ENCODE measurements around the gene ZNF319. TPM values are rescaled to one million over a fixed set of nuclear protein-coding genes. Genes with fewer than 3 reads are reported as not detected.

The ZNF319 gene
- total RNA-seq, 2 experiments from 2014 or later, result 19.8 to 20.2 TPM

DNA sequence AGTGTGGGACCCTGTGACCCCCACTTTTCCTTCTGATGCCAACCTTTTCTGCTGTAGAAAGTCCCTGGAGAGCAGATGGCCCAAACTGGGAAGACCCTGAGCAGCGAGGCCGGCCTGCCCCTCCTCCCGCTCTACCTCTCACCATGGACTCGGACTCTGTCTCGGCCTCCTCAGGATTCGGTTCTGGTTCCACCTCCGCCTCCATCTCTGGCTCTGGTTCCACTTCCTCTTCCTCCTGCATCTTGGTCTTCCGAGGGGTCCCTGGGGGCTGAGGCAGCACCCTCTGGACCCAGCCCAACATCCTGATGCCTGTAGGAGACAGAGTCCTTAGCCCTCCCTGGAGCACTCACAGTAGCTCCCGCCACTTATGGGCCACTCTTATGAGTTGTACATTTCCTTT lies 33.5 kb downstream of the ZNF319 start:
- CTCF ChIA-PET, result no interaction called here
- H3K9me3 Mint-ChIP-seq, result no peaks in the 10 kb centered on the region
- no peak for DNase-seq
- H3K4me1 Mint-ChIP-seq, result no peaks in the 10 kb centered on the region
- peaks cover 7% of the 10 kb centered on the region for H3K27me3 Mint-ChIP-seq
- H3K4me3 Mint-ChIP-seq, result no peak overlapping the region
- POLR2A ChIA-PET, result no interaction called here
- no peaks in the 10 kb centered on the region for H3K36me3 Mint-ChIP-seq (ENCODE audit: low read depth)
- no peak overlapping the region for H3K27ac Mint-ChIP-seq

DNA sequence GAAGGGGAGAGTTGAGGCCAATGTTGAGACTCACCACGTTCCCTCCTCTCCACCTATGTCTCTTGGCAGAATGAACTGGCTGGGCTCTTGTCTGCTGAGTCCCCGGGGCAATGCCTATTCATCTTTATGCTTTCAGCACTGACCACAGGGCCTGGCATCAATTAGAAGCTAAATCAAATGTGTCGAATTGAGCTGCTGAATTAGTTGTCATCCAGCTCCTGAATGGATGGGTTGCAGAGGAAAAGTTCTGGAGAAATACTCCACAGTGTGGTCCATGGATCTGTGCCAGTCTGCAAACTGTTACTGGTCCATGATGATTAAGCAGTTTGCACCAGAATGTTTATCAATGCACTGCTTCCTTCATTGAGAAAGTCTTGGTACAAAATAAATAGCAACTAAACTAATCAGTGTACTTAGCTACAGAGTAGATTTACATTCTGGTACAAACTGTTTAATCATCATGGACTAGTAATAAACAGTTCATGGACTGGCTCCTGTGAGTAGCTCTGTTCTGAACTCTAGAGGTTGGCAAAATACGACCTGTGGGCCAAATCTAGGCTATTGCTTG lies 34.2 kb downstream of the ZNF319 start:
- no peak overlapping the region for H3K27ac Mint-ChIP-seq
- no peaks in the 10 kb centered on the region for H3K4me1 Mint-ChIP-seq

DNA sequence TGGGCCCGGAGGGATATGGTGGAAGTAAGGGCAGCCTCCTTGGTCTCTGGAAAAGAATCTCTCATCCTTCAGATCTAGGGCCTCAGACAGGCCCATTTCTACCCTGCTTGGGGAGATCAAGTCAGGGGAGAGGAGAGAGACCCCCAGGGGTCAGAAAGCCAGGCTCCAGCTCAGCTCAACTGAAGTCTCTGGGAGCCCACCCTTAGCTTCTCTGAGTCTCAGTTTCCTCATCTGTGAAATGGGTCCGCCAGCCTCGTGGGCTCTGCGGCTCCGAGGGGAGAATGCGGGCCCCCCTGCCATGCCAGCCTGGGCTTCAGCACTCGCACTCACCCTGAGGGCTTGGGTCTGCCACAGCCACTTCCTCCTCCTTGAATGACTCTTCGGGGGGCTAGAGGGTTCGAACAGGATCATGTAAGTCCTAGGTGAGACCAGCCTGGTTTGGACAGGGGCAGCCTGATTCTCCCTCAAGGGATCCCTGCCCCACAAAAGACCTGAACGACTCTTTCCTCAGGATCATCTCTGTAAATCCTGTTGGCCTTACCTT lies 36.2 kb downstream of the ZNF319 start:
- POLR2A ChIA-PET, result no interaction called here

More for the DNA sequence above, 34.2 kb downstream of the ZNF319 start:
- ChIA-PET CTCF (no interaction called here), POLR2A (no interaction called here)
- no peaks in the 10 kb centered on the region for H3K36me3 Mint-ChIP-seq (ENCODE audit: low read depth)
- H3K27me3 Mint-ChIP-seq, result peaks cover 5% of the 10 kb centered on the region
- DNase-seq, result no peak
- no peaks in the 10 kb centered on the region for H3K9me3 Mint-ChIP-seq
- H3K4me3 Mint-ChIP-seq, result no peak overlapping the region

DNA sequence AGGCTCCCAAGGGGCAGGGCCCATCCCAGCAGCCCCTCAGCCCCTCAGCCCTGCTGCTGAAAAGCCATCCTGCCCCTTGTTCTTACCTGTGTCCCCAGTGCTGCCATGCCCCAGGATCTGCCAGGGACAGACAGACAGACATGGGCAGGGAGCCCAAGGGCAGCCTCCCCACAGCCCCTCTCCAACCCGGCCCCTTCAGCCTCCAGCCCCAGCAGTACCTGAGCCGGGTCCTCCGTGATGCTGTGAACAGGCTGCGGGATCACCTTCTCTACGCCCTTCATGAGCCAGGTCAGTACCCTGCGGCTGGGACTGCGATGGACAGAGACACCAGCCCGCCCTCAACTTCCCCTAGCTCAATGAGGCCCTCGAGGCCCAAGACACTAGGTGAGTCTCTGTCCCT lies 37.7 kb downstream of the ZNF319 start:
- H3K27me3 Mint-ChIP-seq, result no peaks in the 10 kb centered on the region
- ChIA-PET CTCF (no interaction called here), POLR2A (no interaction called here)
- no peaks in the 10 kb centered on the region for H3K4me1 Mint-ChIP-seq
- H3K27ac Mint-ChIP-seq, result no peak overlapping the region
- H3K4me3 Mint-ChIP-seq, result no peak overlapping the region
- H3K36me3 Mint-ChIP-seq (ENCODE audit: low read depth), result no peaks in the 10 kb centered on the region
- no peak for DNase-seq
- no peaks in the 10 kb centered on the region for H3K9me3 Mint-ChIP-seq

More for the DNA sequence above, 36.2 kb downstream of the ZNF319 start:
- Mint-ChIP-seq H3K36me3 (ENCODE audit: low read depth) (no peaks in the 10 kb centered on the region), H3K4me3 (no peak overlapping the region), H3K27ac (no peak overlapping the region), H3K9me3 (no peaks in the 10 kb centered on the region), H3K27me3 (no peaks in the 10 kb centered on the region), H3K4me1 (no peaks in the 10 kb centered on the region)
- CTCF ChIA-PET, result no interaction called here
- DNase-seq, result no peak

DNA sequence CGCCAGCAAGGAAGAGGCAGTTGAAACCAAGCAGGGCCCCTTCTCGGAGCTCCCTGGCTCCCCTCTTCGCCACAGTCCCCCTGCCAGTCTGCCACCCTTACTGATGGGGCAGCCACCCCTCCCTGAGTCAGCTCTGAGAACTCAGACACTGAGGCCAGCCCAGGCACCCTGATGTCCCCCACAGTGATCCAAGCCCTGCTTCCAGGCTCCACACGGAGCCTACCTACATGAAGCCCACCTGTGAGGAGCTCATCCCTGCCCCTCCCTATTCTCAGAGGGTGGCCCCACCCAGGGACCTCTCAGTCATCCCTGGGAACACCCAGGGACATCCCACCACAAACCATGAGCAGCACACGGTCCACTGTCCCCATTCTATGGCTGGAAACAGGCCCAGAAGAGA lies 38.4 kb downstream of the ZNF319 start:
- Mint-ChIP-seq H3K27me3 (no peaks in the 10 kb centered on the region), H3K4me1 (no peaks in the 10 kb centered on the region), H3K36me3 (ENCODE audit: low read depth) (no peaks in the 10 kb centered on the region), H3K4me3 (no peak overlapping the region), H3K27ac (no peak overlapping the region), H3K9me3 (no peaks in the 10 kb centered on the region)
- no peak for DNase-seq
- ChIA-PET POLR2A (no interaction called here), CTCF (no interaction called here)

DNA sequence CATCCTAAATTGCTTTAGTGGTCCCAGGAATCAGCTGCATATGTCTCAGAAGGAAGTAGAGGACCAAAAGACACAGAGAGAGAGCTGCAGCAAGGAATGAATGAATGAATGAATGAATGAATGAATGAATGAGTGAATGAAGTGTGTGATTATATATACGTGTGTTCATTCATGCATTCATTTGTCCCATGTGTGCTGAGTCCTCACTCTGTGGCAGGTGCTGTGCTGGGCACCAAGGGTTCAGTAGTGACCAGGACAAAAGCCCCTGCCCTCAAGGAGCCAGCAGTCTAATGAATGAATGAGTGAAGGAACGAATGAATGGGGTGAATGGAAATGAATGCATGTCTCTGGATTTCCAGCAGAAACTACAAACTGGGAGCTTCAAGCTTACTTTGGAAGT lies 38.9 kb downstream of the ZNF319 start:
- H3K27me3 Mint-ChIP-seq, result no peaks in the 10 kb centered on the region
- POLR2A ChIA-PET, result no interaction called here
- DNase-seq, result no peak
- no peaks in the 10 kb centered on the region for H3K36me3 Mint-ChIP-seq (ENCODE audit: low read depth)
- no peaks in the 10 kb centered on the region for H3K4me1 Mint-ChIP-seq
- no peaks in the 10 kb centered on the region for H3K9me3 Mint-ChIP-seq
- no peak overlapping the region for H3K4me3 Mint-ChIP-seq
- no peak overlapping the region for H3K27ac Mint-ChIP-seq
- CTCF ChIA-PET, result no interaction called here

DNA sequence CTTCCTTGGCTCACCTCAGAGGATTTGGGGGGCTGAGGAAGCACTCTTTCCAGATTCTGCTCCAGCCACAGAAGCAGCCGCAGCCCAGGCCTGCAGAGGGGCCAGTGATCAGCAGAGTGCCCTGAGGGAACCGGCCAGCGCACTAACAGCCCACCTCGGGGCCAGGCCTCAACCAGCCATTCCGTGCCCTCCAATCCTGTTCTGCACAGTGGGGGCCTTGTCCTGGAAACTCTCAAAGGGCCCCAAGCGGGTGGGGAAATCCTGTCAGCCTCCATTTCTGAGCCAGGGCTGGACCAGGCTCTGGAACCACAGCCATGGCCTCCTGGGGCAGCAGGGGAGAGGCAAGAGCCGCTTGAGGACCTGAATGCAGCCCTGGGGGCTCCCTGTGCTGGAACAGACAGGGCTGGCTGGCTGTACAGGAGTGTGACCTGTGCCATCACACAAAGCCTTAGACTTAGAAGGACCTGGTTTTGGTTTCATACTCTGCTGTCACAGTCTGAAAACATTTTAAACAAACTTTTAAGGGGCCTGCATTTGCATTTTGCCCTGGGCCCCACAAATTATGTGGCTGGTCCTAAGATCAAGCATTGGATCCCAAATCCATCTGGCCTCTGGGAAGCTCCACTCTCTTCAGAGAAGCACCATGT lies 39.5 kb downstream of the ZNF319 start:
- Mint-ChIP-seq H3K4me1 (no peaks in the 10 kb centered on the region), H3K9me3 (no peaks in the 10 kb centered on the region)
- POLR2A ChIA-PET, result no interaction called here

DNA sequence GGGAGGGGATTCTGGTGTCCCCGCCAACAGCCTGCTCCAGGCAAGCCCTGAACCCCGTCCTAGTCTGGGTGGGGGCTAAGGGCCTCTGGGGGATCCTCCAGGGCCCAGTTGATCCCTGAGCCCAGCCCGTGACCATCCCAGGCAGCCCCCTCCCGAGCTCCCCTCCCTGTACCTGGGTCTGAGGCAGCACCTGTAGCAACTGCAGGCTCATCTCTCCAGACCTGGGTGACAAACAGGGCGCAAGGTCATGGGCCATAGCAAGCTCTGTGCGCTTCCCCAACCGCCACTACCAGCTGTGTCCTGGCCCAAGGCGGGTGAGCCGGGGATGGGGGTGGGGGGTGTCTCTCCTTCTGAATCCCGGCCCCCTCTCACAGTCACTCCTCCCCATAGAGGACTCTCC lies 40.2 kb downstream of the ZNF319 start:
- Mint-ChIP-seq H3K36me3 (ENCODE audit: low read depth) (no peaks in the 10 kb centered on the region), H3K4me3 (no peak overlapping the region), H3K27ac (no peak overlapping the region), H3K9me3 (no peaks in the 10 kb centered on the region), H3K27me3 (no peaks in the 10 kb centered on the region), H3K4me1 (no peaks in the 10 kb centered on the region)
- ChIA-PET CTCF (no interaction called here), POLR2A (no interaction called here)
- no peak for DNase-seq

More for the DNA sequence above, 39.5 kb downstream of the ZNF319 start:
- H3K27ac Mint-ChIP-seq, result no peak overlapping the region
- no peaks in the 10 kb centered on the region for H3K27me3 Mint-ChIP-seq
- H3K36me3 Mint-ChIP-seq (ENCODE audit: low read depth), result no peaks in the 10 kb centered on the region
- CTCF ChIA-PET, result no interaction called here
- DNase-seq, result no peak
- H3K4me3 Mint-ChIP-seq, result no peak overlapping the region

DNA sequence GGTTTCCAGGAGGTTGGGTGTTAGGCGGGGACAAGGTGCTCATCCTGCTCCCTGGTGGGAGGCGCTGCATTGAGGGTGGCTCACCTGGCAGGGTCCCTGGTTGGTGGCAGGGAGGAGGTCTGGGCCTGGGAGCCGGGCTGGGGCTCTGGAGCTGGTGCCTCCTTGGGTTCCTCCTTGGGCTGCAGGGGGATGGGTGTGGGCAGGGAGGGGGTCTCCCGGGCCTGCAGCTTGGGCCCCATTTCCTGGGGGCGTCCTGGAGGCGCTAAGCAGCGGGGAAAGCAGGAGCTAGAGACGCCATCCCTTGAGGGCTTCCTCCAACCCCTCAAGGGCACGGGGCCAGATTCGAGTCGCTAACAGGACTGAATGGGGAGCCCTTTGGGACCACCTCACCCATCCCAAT lies 40.7 kb downstream of the ZNF319 start:
- Mint-ChIP-seq H3K9me3 (no peaks in the 10 kb centered on the region), H3K4me3 (no peak overlapping the region), H3K27ac (no peak overlapping the region), H3K4me1 (no peaks in the 10 kb centered on the region), H3K27me3 (no peaks in the 10 kb centered on the region), H3K36me3 (ENCODE audit: low read depth) (no peaks in the 10 kb centered on the region)
- POLR2A ChIA-PET, result no interaction called here
- no peak for DNase-seq
- CTCF ChIA-PET, result no interaction called here

DNA sequence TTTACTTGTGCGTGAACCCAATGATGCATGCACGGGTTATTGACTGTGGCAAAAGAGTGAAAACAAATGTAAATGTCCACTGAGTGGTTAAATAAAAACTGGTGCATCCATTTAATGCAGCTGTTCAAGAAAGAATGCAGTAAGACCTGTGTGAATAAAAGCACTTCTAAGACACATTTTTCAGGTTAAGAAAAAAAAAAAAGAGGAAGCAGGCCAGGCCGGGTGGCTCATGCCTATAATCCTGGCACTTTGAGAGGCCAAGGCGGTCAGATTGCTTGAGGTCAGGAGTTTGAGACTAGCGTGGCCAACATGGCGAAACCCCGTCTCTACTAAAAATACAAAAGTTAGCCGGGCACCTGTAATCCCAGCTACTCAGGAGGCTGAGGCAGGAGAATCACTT lies 41.4 kb downstream of the ZNF319 start:
- CTCF ChIA-PET, result no interaction called here
- no peaks in the 10 kb centered on the region for H3K4me1 Mint-ChIP-seq
- DNase-seq, result no peak
- no peak overlapping the region for H3K4me3 Mint-ChIP-seq
- H3K36me3 Mint-ChIP-seq (ENCODE audit: low read depth), result no peaks in the 10 kb centered on the region
- H3K27ac Mint-ChIP-seq, result no peak overlapping the region
- no peaks in the 10 kb centered on the region for H3K9me3 Mint-ChIP-seq
- POLR2A ChIA-PET, result no interaction called here
- no peaks in the 10 kb centered on the region for H3K27me3 Mint-ChIP-seq

DNA sequence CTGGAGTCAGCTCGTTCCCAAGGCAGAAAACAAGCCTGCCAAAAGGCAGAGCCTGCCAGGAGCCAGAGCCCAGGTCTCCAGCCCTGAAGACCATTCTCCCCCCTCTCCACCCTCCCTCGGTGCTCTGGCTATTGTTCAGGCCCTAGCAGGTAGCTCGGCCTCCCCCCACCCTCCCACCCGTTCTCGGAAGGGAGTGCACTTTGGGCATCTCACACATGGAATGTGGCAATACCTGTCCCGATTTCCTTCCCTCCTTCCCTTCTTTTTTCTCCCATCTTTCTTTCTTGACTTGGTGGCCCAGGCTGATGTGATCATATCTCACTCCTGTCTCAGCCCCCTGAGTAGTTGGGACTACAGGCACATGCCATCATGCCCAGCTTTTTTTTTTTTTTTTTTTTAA lies 41.9 kb downstream of the ZNF319 start:
- no peak overlapping the region for H3K4me3 Mint-ChIP-seq

DNA sequence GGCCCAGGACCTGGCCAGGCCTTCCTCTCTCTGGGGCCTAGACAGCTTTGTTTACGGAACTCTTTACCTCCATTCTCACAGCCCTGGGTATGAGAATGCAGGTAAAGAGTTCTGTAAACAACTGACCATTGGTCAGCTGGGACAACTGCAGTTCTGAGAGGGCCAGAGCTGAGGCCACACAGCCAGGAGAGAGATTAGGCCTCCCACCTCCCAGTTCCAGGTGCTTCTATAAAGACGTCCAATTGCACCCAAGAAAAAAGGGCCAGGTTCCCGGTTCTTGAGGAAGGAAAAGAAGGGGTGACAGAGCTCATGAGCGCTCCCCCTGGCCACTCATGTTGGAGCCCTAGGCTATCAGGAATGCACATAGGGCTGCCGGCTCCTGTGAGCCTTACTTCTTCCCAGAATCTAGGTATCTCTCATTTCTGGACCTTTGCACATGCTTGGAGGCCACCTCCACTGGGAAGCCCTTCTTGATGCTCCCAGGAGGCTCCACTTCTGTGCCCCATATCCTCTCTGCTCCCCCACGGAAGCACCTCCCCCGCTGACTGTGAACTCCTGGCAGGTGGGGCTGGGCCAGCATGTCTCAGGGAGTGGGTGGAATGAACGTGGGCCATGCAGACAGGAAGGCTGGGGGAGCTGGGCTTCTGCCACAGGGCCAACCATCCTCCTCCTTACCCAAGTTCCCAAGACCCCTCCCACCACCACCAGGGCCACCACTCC lies 42.6 kb downstream of the ZNF319 start:
- CTCF ChIA-PET, result no interaction called here

More for the DNA sequence above, 41.9 kb downstream of the ZNF319 start:
- CTCF ChIA-PET, result interaction anchor here (0.6 kb wide), 1 partner anchor 107 kb away, joined by 3 read pairs; no protein-coding TSS in a partner anchor
- DNase-seq, result no peak
- Mint-ChIP-seq H3K27ac (no peak overlapping the region), H3K36me3 (ENCODE audit: low read depth) (no peaks in the 10 kb centered on the region), H3K9me3 (no peaks in the 10 kb centered on the region), H3K4me1 (no peaks in the 10 kb centered on the region), H3K27me3 (no peaks in the 10 kb centered on the region)
- POLR2A ChIA-PET, result no interaction called here

DNA sequence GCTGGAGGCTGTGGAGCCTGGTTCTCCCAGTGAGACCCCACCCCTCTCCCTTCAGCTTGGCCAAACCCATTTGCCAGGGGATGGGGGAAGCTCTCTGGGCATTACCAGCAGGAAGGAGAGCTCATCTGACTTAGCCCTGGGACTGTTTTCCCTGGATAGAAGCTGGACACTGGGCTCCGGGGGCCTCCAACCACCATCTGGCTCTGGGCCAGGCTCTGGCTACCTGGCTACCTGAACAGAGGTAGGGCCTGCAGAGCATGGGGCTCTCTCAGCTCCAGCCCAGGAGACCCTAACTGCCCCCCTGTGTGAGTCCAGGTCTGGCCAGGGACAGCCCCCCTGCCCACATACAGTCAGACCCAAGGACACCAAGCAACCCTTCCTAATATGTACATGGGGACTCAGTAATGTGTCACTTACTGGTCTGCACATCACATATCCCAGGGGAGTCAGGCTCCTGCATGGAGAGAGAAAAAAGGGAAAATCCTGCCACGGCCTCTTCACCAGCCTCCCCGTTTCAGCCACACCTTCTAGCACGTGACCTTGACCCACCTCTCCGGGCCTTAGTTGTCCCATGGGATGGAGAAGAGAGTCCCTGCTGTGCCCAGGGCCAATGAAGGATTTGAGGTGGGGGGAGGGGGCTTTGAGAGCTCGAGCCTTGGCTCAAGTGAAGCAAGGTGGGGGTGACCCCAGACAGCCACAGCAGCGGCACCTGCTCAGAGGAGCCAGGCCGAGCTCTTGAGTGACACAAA lies 43.4 kb downstream of the ZNF319 start:
- Mint-ChIP-seq H3K27me3 (no peaks in the 10 kb centered on the region), H3K9me3 (no peaks in the 10 kb centered on the region), H3K36me3 (ENCODE audit: low read depth) (no peaks in the 10 kb centered on the region), H3K27ac (no peak overlapping the region), H3K4me3 (no peak overlapping the region), H3K4me1 (no peaks in the 10 kb centered on the region)
- DNase-seq, result no peak
- CTCF ChIA-PET, result no interaction called here
- POLR2A ChIA-PET, result no interaction called here

More for the DNA sequence above, 42.6 kb downstream of the ZNF319 start:
- H3K36me3 Mint-ChIP-seq (ENCODE audit: low read depth), result no peaks in the 10 kb centered on the region
- H3K4me1 Mint-ChIP-seq, result no peaks in the 10 kb centered on the region
- H3K27me3 Mint-ChIP-seq, result no peaks in the 10 kb centered on the region
- H3K4me3 Mint-ChIP-seq, result no peak overlapping the region
- POLR2A ChIA-PET, result no interaction called here
- no peak overlapping the region for H3K27ac Mint-ChIP-seq
- H3K9me3 Mint-ChIP-seq, result no peaks in the 10 kb centered on the region
- no peak for DNase-seq
